Activated T-cell treated with anti-CD3 and anti-CD28 coated beads for 24 hours (primary cell): Measurements from ENCODE around the gene CTSE.
"Not testable (repeated sequence)": the region's sequence is repeated elsewhere in the genome, so short reads cannot be mapped to it uniquely, and the experiment has no call there.

Experiments
- DNase-seq: peaks from one replicate; pipeline ENCODE4 v3.0.0-alpha.2; 2020; ENCODE audit warnings: low read depth

The CTSE gene

GRCh38 chr1:206023695-206024094 is at the start of gene CTSE:
TSS of gene CTSE (minus strand) at chr1:206023895. CDS start at chr1:206023791, 104 bp downstream.
- DNase-seq = no peak

GRCh38 chr1:206070627-206071304 is 47.1 kb upstream of the CTSE start:
- DNase-seq = no peak

GRCh38 chr1:206068314-206068713 is 44.6 kb upstream of the CTSE start:
- DNase-seq = no peak

- no peak for DNase-seq
Observed at GRCh38 chr1:206067486-206068227, 44.0 kb upstream of the CTSE start.

- DNase-seq = no peak
Observed at GRCh38 chr1:206066479-206067171, 42.9 kb upstream of the CTSE start.

DNA sequence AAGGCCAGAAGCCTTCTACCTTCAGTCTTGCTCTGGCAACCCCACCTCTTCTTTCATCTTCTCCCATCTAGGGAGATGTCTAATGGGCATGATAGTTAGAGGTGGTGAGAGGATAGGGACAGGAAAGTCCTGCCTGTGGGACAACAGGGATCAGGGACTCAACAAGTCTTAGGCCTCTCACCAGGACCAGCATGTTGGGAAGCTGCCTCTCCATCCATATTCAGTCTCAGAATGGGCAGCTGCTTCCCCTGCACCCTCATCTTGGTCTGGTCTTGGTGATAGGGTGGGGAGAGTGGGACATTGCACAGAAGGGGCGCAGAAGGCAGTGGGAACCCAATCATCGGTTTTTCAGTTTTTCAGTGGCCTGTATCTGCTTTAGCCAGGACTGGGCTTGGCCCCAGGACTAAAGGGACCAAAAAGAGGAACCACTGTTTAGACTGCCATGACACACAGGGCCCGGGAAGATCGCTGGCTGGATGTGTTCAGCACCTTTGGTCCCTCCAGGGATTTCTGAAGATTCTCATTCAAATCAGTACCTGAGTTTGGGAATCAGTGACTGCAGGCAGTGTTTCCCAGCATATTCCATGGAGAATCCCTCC is 42.0 kb upstream of the CTSE start:
- DNase-seq = no peak

- not testable (repeated sequence) for DNase-seq
Observed at GRCh38 chr1:206064501-206064900, 40.8 kb upstream of the CTSE start.

GRCh38 chr1:206064001-206064400 is 40.3 kb upstream of the CTSE start:
- not testable (repeated sequence) for DNase-seq

GRCh38 chr1:206062464-206062863 is 38.8 kb upstream of the CTSE start:
- no peak for DNase-seq

GRCh38 chr1:206060844-206061243 is 37.1 kb upstream of the CTSE start:
- no peak for DNase-seq

DNA sequence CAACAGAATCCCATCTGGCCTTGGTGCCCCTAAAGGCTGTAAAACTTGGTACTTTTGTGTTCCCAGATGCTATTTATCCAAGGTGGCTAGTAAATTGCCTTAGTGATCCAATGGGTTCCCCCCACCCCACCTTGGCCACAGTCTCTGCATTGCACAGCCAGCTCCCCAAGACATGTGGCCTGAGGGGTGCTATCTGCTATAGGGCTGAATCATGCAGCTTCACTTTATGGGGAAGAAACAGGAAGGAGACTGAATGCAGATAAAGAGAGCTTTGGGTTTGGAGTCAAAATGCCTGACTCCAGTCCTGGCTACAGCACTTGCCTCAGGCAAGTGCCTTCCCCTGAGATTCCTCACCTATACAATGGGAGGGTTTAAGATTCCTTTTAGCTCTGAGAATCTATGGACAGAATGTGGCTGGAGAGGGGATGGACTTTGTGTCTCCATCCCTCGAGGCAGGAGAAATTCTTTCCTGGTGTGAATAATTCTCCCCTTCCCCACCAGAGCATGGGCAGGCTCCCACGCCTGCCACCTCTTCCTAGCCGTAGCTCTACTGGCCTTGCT is 35.7 kb upstream of the CTSE start:
- DNase-seq = no peak

- DNase-seq = no peak
Observed at GRCh38 chr1:206058927-206059292, 35.2 kb upstream of the CTSE start.

DNA sequence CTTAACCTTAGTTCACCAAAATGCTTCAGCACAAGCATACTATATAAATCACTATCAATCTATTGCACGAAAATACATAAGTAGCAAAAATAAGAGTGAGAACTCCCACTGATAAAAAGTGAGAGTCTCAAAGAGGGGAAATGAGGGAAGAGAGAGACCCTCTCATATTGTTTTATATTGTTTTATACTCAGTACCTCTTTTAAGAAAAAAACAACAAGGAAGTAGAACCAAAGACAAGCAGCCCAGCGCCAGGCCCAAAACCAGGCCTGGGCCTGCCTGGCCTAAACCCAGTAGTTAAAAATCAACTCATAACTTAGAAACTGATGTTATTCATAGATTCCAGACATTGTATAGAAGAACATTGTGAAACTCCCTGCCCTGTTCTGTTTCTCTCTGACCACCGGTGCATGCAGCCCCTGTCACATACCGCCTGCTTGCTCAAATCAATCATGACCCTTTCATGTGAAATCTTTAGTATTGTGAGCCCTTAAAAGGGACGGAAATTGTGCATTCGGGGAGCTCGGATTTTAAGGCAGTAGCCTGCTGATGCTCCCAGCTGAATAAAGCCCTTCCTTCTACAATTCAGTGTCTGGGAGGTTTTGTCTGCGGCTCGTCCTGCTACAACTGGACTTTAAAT is 34.7 kb upstream of the CTSE start:
- not testable (repeated sequence) for DNase-seq

- not testable (repeated sequence) for DNase-seq
Observed at GRCh38 chr1:206055639-206056323, 32.1 kb upstream of the CTSE start.

DNA sequence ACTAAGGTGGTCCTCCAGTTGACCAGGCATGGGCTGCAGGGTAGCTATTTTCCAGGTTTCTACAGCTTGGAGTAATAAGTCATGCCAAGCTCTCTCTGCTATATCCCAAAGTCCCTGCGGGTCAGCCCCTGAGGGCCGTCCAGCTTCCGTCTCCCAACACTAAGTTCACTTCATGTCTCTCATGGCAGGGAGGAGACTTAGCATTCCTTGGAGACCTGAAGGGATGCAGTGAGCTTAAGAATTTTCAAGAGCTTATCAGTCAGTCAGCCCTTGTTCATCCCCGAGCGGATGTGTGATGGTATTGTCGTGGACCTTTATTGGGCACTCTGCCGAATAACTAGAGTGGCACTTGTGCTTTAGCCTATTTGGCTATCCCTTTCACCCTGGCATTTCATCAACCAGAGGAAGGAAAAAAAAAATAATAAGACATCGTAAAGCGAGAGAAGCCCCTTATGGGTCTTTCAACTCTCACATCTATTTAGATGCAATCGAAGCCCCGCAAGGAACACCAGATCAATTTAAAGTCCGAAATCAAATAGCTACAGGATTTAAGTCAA is 31.5 kb upstream of the CTSE start:
- DNase-seq = not testable (repeated sequence)

GRCh38 chr1:206053616-206054015 is 29.9 kb upstream of the CTSE start:
- DNase-seq = not testable (repeated sequence)

- DNase-seq = not testable (repeated sequence)
Observed at GRCh38 chr1:206052919-206053610, 29.4 kb upstream of the CTSE start, which contains the start of gene RHEX. TSS of gene RHEX (plus strand) at chr1:206053173. CDS start at chr1:206097829, 44,656 bp downstream.

DNA sequence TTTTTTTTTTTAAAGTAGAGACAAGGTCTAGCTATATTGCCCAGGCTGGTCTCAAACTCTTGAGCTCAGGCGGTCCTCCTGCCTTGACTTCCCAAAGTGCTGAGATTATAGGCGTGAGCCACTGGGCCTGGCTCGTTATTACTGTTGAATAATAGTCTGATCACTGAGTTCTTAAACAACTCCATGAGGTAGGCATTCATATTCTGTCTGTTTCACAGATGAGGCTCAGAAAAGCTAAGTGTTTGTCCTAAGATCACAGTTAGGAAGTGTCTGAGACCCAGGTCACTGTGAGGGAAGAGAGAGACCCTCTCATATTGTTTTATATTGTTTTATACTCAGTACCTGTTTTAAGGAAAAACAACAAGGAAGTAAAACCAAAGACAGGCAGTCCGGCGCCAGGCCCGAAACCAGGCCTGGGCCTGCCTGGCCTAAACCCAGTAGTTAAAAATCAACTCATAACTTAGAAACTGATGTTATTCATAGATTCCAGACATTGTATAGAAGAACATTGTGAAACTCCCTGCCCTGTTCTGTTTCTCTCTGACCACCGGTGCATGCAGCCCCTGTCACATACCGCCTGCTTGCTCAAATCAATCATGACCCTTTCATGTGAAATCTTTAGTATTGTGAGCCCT is 28.7 kb upstream of the CTSE start:
- not testable (repeated sequence) for DNase-seq

DNA sequence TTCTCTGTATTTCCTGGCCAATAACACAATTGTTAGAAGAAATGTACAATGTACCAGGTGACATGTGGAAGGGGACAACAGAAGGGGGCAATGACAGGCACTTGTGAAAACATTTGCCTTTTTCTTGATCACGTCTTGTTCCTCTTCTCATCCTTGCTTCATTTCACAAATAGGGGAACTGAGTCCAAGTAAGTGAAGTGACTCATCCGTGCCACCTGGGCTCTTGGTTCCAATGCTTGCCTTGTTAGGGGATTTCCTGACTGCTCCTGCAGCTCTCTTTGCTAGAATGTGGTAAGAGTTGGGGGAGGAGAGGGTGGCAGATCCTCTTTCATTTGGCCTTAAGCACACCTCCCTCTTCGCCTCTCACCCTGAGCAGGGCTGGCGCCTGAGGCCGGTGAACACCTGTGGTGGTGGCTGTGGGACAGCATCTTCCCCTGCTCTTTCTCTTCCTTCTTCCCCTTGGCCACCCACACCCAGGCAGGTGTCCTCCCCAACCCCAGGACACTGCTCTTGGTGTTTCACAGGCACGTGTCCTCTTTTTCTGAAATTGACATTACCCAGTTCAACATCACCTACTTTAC is 27.1 kb upstream of the CTSE start:
- DNase-seq = peak; percentile 42
